ENCODE measurements around the gene KRT6C. TPM values are rescaled to one million over a fixed set of nuclear protein-coding genes. Genes with fewer than 3 reads are reported as not detected.
"Not testable (repeated sequence)": the region's sequence is repeated elsewhere in the genome, so short reads cannot be mapped to it uniquely, and the experiment has no call there.

Gene KRT6C
- total RNA-seq, 1 donor from 2014 or later = not detected

DNA sequence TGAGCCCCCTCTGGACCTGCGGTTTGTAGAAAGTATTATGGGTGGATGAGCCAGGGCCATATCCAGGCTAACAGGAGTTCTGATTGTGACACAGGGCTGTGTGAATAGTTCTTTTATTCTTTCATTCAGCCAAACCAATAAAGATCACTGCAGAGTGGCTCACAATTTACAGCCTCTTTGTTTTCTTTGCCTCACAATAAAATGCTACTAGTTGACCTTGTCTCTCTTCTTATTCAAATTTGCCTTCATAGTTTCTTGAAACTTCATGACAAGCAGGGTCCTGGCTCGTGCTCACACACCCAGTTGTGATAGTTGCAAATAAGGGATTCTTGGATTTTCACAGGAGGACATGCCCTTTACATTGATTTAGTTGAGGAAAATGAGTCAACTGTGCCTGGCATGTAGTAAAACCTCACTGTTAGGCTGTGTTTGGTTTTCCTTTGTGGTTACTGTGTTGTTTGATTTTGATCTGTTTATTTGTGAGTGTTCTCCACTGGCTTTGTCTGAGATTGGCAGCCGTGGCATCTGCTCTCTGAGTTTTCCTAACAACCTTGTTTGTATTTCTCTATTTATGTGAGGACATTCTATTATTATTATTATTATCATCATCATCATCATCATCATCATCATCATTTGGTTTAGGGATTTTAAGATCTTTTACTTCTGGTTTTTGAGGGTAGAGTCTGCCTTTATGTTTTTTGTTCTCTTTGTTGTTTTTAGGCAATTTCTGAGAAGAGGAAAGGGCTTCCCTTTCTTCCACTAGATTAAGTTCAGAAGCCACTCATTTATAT, 19.0 kb downstream of the KRT6C start:
- Mint-ChIP-seq H3K27ac (ENCODE audit: unreplicated experiment) (no peak overlapping the region), H3K27me3 (ENCODE audit: low read depth) (peaks cover 64% of the 10 kb centered on the region), H3K4me3 (ENCODE audit: unreplicated experiment) (no peak overlapping the region), H3K9me3 (ENCODE audit: low read depth) (no peaks in the 10 kb centered on the region), H3K4me1 (ENCODE audit: low read depth) (no peaks in the 10 kb centered on the region), H3K36me3 (ENCODE audit: low read depth) (peaks cover 1% of the 10 kb centered on the region)
- TF ChIP-seq, protein P1, sequence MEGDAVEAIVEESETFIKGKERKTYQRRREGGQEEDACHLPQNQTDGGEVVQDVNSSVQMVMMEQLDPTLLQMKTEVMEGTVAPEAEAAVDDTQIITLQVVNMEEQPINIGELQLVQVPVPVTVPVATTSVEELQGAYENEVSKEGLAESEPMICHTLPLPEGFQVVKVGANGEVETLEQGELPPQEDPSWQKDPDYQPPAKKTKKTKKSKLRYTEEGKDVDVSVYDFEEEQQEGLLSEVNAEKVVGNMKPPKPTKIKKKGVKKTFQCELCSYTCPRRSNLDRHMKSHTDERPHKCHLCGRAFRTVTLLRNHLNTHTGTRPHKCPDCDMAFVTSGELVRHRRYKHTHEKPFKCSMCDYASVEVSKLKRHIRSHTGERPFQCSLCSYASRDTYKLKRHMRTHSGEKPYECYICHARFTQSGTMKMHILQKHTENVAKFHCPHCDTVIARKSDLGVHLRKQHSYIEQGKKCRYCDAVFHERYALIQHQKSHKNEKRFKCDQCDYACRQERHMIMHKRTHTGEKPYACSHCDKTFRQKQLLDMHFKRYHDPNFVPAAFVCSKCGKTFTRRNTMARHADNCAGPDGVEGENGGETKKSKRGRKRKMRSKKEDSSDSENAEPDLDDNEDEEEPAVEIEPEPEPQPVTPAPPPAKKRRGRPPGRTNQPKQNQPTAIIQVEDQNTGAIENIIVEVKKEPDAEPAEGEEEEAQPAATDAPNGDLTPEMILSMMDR (IDR thresholded peaks at IDR 0.05) = no peak
- DNase-seq (ENCODE audit: low spot score) = no peak

DNA sequence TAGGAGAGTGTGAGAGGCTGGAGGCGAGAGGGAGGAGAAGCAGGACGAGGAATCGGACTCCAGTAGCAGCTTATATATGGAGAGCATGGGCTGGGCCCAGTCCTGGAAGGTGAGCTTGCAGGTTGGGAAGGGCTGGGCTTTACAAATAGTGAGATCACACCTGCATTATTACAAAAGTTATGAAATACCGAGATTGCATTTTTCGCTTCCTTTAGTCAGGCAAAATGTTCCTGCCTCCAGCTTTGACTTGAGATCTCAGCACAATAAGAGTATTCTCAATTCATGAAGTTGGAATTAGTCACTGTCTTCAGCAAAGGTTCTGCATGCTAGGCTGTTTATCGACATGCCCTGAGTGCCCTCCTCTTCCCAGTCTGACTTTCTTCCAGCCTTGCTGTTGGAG, 21.5 kb downstream of the KRT6C start, which contains the start of gene KRT6B:
Gene KRT6B (minus strand): TSS at position 46 of the 400 bp plus-strand sequence. CDS start 68 bp downstream, outside the sequence.
- H3K9me3 Mint-ChIP-seq (ENCODE audit: low read depth) = no peaks in the 10 kb centered on the region
- H3K4me3 Mint-ChIP-seq (ENCODE audit: unreplicated experiment) = no peak within 1 kb of the TSS
- H3K27ac Mint-ChIP-seq (ENCODE audit: unreplicated experiment) = no peak within 1 kb of the TSS
- TF ChIP-seq, protein P1 (IDR thresholded peaks at IDR 0.05) = no peak
- DNase-seq (ENCODE audit: low spot score) = no peak
- H3K27me3 Mint-ChIP-seq (ENCODE audit: low read depth) = peaks cover 69% of the 10 kb centered on the region
- no peaks in the 10 kb centered on the region for H3K36me3 Mint-ChIP-seq (ENCODE audit: low read depth)
- H3K4me1 Mint-ChIP-seq (ENCODE audit: low read depth) = no peaks in the 10 kb centered on the region

DNA sequence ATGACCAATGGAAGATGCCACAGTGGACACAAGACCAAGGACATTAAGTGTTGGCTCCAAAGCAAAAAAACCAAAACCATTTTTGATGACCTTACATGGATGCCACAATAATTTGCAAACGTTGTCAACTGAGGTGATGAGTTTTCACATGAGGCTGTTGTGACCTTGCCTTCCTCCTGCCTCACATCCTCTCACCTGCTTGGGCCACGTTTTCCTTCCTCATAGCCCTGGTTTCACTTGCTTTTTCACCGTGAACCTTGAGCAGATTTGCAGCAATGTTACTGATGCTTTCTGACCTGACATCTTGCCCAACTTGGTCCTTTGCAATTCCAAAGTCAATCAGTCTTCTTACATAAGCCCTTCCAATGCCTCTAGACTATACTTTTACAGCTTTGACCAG, 25.4 kb downstream of the KRT6C start:
- DNase-seq (ENCODE audit: low spot score) = no peak
- no peak overlapping the region for H3K4me3 Mint-ChIP-seq (ENCODE audit: unreplicated experiment)
- peaks cover 70% of the 10 kb centered on the region for H3K27me3 Mint-ChIP-seq (ENCODE audit: low read depth)
- H3K4me1 Mint-ChIP-seq (ENCODE audit: low read depth) = peaks cover 3% of the 10 kb centered on the region
- no peak overlapping the region for H3K27ac Mint-ChIP-seq (ENCODE audit: unreplicated experiment)
- TF ChIP-seq, protein P1 (IDR thresholded peaks at IDR 0.05) = no peak
- H3K9me3 Mint-ChIP-seq (ENCODE audit: low read depth) = no peaks in the 10 kb centered on the region
- H3K36me3 Mint-ChIP-seq (ENCODE audit: low read depth) = no peaks in the 10 kb centered on the region

DNA sequence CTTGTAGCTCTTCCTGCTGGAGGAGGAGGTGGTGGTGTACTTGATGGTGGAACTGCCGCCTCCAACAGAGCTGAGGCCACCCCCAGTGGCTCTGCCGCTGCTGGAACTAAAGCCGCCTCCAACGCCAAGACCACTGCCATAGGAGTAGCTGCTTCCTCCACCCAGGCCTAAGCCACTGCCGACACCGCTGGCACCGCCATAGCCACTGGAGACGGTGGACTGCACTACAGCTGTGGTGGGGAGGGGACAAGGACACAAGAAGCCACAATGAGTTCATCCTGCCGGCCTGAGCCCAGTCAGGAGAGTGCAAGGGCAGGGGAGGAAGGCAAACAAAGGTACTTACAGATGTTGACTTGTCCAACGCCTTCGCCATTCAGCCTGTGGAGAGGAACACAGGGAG, 26.4 kb downstream of the KRT6C start:
- H3K4me1 Mint-ChIP-seq (ENCODE audit: low read depth) = peaks cover 14% of the 10 kb centered on the region
- not testable (repeated sequence) for H3K9me3 Mint-ChIP-seq (ENCODE audit: low read depth); H3K4me3 Mint-ChIP-seq (ENCODE audit: unreplicated experiment); H3K27ac Mint-ChIP-seq (ENCODE audit: unreplicated experiment); H3K36me3 Mint-ChIP-seq (ENCODE audit: low read depth); DNase-seq (ENCODE audit: low spot score)
- H3K27me3 Mint-ChIP-seq (ENCODE audit: low read depth) = peaks cover 65% of the 10 kb centered on the region

DNA sequence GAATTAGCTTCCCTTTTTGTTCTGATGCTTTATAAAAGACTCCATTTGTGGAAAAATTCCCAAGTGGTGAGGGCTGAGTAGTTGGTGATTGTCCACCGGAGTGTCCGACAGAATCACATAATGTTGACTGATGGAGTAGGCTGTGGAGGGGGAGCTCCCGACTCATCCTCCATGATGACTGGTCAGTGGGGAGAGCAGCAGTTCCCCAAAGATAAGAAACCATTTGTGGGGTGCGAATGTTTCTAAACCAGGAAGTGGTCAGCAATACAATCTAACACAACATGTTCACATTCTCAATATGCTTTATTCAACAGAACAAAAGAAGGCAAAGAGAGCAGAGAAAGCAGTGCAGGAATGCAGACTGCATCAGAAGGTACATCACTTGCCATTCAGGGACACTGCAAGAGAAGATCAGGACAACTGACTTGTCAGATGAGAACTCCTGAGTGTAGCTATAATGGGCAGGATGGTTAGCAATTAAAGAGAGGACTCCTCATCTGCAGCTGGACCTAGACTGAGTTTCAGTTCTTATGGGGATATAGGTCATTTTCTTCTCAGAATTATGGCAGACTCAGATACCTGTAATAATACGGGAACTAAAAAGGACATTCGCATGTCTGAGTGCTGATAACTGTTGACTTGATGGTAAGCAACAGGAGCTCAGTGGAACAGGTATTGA, 27.1 kb downstream of the KRT6C start:
- no peak for DNase-seq (ENCODE audit: low spot score)
- peaks cover 61% of the 10 kb centered on the region for H3K27me3 Mint-ChIP-seq (ENCODE audit: low read depth)
- peaks cover 17% of the 10 kb centered on the region for H3K4me1 Mint-ChIP-seq (ENCODE audit: low read depth)
- no peak overlapping the region for H3K27ac Mint-ChIP-seq (ENCODE audit: unreplicated experiment)
- no peak overlapping the region for H3K4me3 Mint-ChIP-seq (ENCODE audit: unreplicated experiment)
- TF ChIP-seq, protein P1 (IDR thresholded peaks at IDR 0.05) = no peak
- no peaks in the 10 kb centered on the region for H3K36me3 Mint-ChIP-seq (ENCODE audit: low read depth)
- H3K9me3 Mint-ChIP-seq (ENCODE audit: low read depth) = no peaks in the 10 kb centered on the region

All from chondrocyte (in vitro differentiated cells).